Natural killer cell (primary cell): ENCODE results near the gene APOBEC3G. TPM values are rescaled to one million over a fixed set of nuclear protein-coding genes. Genes with fewer than 3 reads are reported as not detected.

Experiments
- ATAC-seq, 3 donors: fragments of 150-1000 bp in 2 of 3; fragments of 200-7000 bp in 1 of 3; cut with Tn5 transposase; 1 replicate in 1 of 3; 2 replicates in 2 of 3; pipeline ENCODE4 v1.10.0; 2021; ENCODE audit warnings: mild to moderate bottlenecking in 2 of 3, moderate library complexity in 2 of 3
- DNase-seq, 2 donors: peaks; one replicate each; pipeline versions ENCODE4 v3.0.0 to v3.0.0-alpha.2; 2013 to 2021; ENCODE audit warnings: mixed read lengths in 1 of 2
- H3K27ac ChIP-seq: one replicate; pipeline ENCODE4 v1.5.1; 2013; ENCODE audit warnings: mild to moderate bottlenecking, low read length
- H3K27me3 ChIP-seq: one replicate; pipeline ENCODE4 v1.6.1; 2013; ENCODE audit warnings: low read length; ENCODE audit not compliant: control insufficient read depth, insufficient read depth
- H3K36me3 ChIP-seq: one replicate; pipeline ENCODE4 v1.6.1; 2013; ENCODE audit warnings: low read length; ENCODE audit not compliant: control insufficient read depth, insufficient read depth
- H3K4me1 ChIP-seq: one replicate; pipeline ENCODE4 v1.6.1; 2013; ENCODE audit warnings: low read length; ENCODE audit not compliant: control insufficient read depth, insufficient read depth
- H3K4me3 ChIP-seq: one replicate; pipeline ENCODE4 v1.5.1; 2013; ENCODE audit warnings: low read length
- H3K9me3 ChIP-seq: one replicate; pipeline ENCODE4 v1.6.1; 2013; ENCODE audit warnings: low read length; ENCODE audit not compliant: control insufficient read depth, insufficient read depth
- H3K27ac Mint-ChIP-seq, 2 donors: one replicate each; pipeline ENCODE4 v1.8.0; 2022; ENCODE audit warnings: mild to moderate bottlenecking in 2 of 2, mixed read lengths in 2 of 2, moderate library complexity in 1 of 2
- H3K27me3 Mint-ChIP-seq, 2 donors: one replicate each; pipeline ENCODE4 v1.8.0; 2022; ENCODE audit warnings: low read depth in 2 of 2, mixed read lengths in 2 of 2
- H3K36me3 Mint-ChIP-seq: one replicate; pipeline ENCODE4 v1.8.0; 2022; ENCODE audit warnings: mixed read lengths
- H3K4me1 Mint-ChIP-seq, 2 donors: one replicate each; pipeline ENCODE4 v1.8.0; 2022; ENCODE audit warnings: mixed read lengths in 2 of 2
- H3K4me3 Mint-ChIP-seq: one replicate; pipeline ENCODE4 v1.8.0; 2022; ENCODE audit warnings: mild to moderate bottlenecking, moderate library complexity, mixed read lengths
- H3K9me3 Mint-ChIP-seq, 2 donors: one replicate each; pipeline ENCODE4 v1.8.0; 2022; ENCODE audit warnings: mixed read lengths in 2 of 2
- WGBS: methylation state at CpG from one replicate; pipeline ENCODE4 v1.1.7; 2013; ENCODE audit warnings: missing lambda C conversion rate; ENCODE audit not compliant: insufficient coverage; 5-methylcytosine and 5-hydroxymethylcytosine counted together
- intact Hi-C: fragments of 100-400 bp; cut with micrococcal nuclease; formaldehyde crosslinking; loops from one replicate; pipeline ENCODE4 v1.14.2; 2022
- total RNA-seq, 4 donors: library from RNA; stranded (reverse); fragments of 120-200 nt in 1 of 4; gene quantifications; one replicate each; pipeline versions ENCODE4 v1.2.3 to v1.2.4, GENCODE V29; 2013 to 2022
- TF ChIP-seq, protein P1 (sequence below): fragments of 200-600 bp; IDR thresholded peaks from one replicate; pipeline ENCODE4 v1.8.0; 2022; ENCODE audit warnings: antibody characterized with exemption

The APOBEC3G gene
- total RNA-seq, 3 donors from 2014 or later (not counting 1 experiment from before 2014, with no cell fraction given), result 168 to 308 (median 237) TPM

DNA sequence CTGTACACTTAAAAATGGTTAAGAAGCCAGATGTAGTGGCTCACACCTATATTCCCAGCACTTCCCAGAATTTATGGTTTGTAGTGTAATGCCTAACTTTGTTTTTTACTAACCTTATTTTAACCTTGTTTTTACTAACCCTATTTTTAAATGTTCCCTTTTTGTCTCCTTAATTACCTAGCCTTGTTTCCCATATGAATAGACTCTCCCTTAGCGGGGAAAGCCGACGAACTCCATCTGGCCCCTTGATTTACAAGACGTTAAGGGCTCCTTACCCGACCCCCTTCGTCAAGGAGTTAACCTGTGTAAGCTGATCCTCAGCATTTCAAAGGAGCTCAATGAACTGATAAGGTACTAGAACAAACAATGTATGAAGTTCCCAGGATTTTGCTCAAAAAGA lies 37.0 kb downstream of the APOBEC3G start:
- H3K4me1 Mint-ChIP-seq, result peaks cover 50 to 54% of the 10 kb centered on the region in 2 donors

DNA sequence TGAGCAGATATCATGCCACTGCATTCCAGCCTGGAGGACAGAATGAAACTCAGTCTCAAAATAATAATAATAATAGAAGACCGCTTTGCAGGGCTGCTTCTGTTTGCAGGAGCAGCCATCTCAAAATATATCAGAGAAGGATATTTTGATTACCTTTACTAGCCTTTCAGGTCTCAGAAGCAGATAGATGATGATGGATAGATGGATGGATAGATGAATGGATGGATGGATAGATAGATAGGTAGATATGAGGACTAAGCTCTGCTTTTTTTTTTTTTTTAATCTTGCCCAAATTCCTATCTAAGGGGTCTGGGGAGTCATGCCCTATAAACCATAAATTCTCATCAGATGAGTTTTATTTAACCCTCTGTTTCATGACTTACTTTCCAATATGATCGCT lies 38.5 kb downstream of the APOBEC3G start:
- 60% methylated on average over 1 of the region's 2 CpGs for WGBS

More for the DNA sequence above, 37.0 kb downstream of the APOBEC3G start:
- peak overlapping the region; percentile 94 to 99 for H3K27ac Mint-ChIP-seq
- Histone ChIP-seq H3K36me3 (no peaks in the 10 kb centered on the region), H3K4me3 (no peak overlapping the region), H3K27ac (no peak overlapping the region), H3K27me3 (no peaks in the 10 kb centered on the region), H3K4me1 (peaks cover 37% of the 10 kb centered on the region), H3K9me3 (no peaks in the 10 kb centered on the region)
- DNase-seq, result no peak
- intact Hi-C loops, result no loop called here
- WGBS, result 90% methylated on average over 6 of the region's 6 CpGs
- H3K9me3 Mint-ChIP-seq, result no peaks in the 10 kb centered on the region
- no peak for ATAC-seq
- H3K27me3 Mint-ChIP-seq, result no peaks in the 10 kb centered on the region
- TF ChIP-seq, protein P1, sequence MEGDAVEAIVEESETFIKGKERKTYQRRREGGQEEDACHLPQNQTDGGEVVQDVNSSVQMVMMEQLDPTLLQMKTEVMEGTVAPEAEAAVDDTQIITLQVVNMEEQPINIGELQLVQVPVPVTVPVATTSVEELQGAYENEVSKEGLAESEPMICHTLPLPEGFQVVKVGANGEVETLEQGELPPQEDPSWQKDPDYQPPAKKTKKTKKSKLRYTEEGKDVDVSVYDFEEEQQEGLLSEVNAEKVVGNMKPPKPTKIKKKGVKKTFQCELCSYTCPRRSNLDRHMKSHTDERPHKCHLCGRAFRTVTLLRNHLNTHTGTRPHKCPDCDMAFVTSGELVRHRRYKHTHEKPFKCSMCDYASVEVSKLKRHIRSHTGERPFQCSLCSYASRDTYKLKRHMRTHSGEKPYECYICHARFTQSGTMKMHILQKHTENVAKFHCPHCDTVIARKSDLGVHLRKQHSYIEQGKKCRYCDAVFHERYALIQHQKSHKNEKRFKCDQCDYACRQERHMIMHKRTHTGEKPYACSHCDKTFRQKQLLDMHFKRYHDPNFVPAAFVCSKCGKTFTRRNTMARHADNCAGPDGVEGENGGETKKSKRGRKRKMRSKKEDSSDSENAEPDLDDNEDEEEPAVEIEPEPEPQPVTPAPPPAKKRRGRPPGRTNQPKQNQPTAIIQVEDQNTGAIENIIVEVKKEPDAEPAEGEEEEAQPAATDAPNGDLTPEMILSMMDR, result no peak
- H3K4me3 Mint-ChIP-seq, result no peak overlapping the region
- no peaks in the 10 kb centered on the region for H3K36me3 Mint-ChIP-seq

DNA sequence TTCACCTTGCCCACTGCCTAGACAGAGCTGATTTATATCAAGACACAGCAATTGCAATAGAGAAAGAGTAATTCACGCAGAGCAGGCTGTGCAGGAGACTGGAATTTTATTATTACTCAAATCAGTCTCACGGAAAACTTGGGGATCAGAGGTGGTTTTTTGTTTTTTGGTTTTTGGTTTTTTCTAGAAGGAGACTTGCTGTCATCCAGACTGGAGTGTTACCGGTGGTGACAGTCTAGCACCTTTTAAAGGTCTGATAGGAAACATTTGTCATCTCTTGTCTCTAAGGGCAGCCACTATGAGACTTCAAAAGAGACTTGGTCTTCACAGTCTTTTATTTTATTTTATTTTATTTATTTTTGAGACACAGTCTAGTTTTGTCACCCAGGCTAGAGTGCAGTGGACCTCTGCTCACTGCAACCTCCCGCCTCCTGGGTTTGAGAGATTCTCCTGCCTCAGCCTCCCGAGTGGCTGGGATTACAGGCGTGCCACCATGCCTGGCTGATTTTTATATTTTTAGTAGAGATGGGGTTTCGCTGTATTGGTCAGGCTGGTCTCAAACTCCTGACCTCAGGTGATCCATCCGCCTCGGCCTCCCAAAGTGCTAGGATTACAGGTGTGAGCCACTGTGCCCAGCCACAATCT lies 39.0 kb downstream of the APOBEC3G start:
- DNase-seq, result peak in 1 of 2 donors; percentile 75
- Mint-ChIP-seq H3K9me3 (no peaks in the 10 kb centered on the region), H3K27me3 (no peaks in the 10 kb centered on the region), H3K4me1 (peaks cover 56 to 57% of the 10 kb centered on the region in 2 donors), H3K27ac (peak overlapping the region; percentile 94 to 99), H3K36me3 (no peaks in the 10 kb centered on the region), H3K4me3 (peak overlapping the region; percentile 1)
- peaks cover 37% of the 10 kb centered on the region for H3K4me1 ChIP-seq
- H3K9me3 ChIP-seq, result no peaks in the 10 kb centered on the region
- H3K27ac ChIP-seq, result peak overlapping the region; percentile 95
- H3K4me3 ChIP-seq, result no peak overlapping the region
- TF ChIP-seq, protein P1, result no peak
- no peaks in the 10 kb centered on the region for H3K27me3 ChIP-seq
- no peaks in the 10 kb centered on the region for H3K36me3 ChIP-seq
- peak; percentile 19 to 43 (median 26) for ATAC-seq
- intact Hi-C loops, result loop anchor here (1.0 kb wide), 1 partner anchor 39 kb away; the partner anchor contains the start of gene APOBEC3G
- WGBS, result 50% methylated on average over 9 of the region's 9 CpGs

More for the DNA sequence above, 38.5 kb downstream of the APOBEC3G start:
- Histone ChIP-seq H3K4me3 (no peak overlapping the region), H3K4me1 (peaks cover 37% of the 10 kb centered on the region), H3K36me3 (no peaks in the 10 kb centered on the region), H3K9me3 (no peaks in the 10 kb centered on the region), H3K27ac (no peak overlapping the region), H3K27me3 (no peaks in the 10 kb centered on the region)
- Mint-ChIP-seq H3K27me3 (no peaks in the 10 kb centered on the region), H3K9me3 (no peaks in the 10 kb centered on the region), H3K4me1 (peaks cover 56 to 58% of the 10 kb centered on the region in 2 donors), H3K36me3 (no peaks in the 10 kb centered on the region), H3K4me3 (peak overlapping the region; percentile 1), H3K27ac (peak overlapping the region; percentile 94 to 99)
- intact Hi-C loops, result loop anchor here (1.0 kb wide), 1 partner anchor 38 kb away; the partner anchor contains the start of gene APOBEC3G
- no peak for ATAC-seq
- TF ChIP-seq, protein P1, result no peak
- DNase-seq, result no peak
